Middle frontal gyrus (tissue), 1 donor: ENCODE results near the gene HNF4A.
"Not testable (repeated sequence)": the region's sequence is repeated elsewhere in the genome, so short reads cannot be mapped to it uniquely, and the experiment has no call there.

ENCODE experiments used
- DNase-seq: peaks from one replicate; pipeline ENCODE4 v3.0.0-alpha.2; 2015; ENCODE audit warnings: low spot score; ENCODE audit errors: extremely low spot score

HNF4A gene

DNA sequence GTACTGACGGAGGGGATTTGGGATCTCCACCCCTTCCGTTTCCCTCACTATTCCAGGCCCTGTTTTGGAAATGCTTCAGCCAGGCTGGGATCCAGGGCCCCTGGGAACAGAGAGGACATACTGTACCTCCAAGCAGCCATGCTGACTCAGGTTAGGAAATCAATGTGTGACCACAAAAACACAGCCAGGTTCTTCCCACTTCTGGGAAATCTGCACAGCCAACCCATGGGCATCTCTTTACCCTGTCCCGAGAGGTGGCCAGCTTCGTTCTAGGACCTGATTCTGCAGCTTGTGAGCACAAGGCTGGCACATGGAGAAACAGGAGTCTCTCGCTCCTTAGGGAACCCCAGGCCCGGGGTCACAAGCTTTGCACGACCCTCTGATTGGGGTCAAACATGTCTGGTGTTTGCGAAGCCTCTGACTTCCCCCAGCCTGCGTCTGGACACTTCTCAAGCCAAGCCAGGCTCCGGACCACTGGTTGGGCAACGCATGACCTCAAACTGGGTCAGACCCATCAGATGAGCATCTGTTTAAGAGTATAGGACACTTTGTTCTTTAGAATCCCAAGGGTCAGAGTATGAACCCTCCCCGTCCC lies 111.9 kb downstream of the HNF4A start:
- DNase-seq, result no peak

DNA sequence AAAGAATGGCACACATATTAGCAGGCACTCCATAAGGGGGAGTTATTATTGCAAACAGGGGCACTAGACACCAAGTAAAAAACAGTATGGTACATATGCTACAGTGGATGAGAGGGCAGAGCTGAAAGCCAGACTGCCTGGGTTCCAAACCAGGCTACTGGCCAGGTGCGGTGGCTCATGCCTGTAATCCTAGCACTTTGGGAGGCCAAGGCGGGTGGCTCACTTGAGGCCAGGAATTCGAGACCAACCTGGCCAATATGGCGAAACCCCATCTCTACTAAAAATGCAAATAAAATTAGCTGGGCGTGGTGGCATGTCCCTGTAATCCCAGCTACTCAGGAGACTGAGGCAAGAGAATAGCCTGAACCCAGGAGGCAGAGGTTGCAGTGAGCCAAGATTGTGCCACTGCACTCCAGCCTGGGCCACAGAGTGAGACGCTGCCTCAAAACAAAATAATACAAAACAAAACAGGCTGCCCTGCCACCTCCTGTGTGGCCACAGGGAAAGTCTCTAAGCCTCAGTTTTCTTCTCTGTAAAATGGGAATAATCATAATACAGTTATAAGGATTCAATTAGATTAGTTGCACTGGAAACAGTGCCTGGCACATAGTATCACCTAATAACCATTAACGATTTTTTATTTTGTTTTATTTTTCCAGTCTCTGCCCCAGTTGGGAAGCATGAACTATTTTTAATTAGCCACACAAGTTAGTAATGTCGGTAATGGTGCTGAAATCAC lies 112.7 kb downstream of the HNF4A start:
- DNase-seq, result no peak

DNA sequence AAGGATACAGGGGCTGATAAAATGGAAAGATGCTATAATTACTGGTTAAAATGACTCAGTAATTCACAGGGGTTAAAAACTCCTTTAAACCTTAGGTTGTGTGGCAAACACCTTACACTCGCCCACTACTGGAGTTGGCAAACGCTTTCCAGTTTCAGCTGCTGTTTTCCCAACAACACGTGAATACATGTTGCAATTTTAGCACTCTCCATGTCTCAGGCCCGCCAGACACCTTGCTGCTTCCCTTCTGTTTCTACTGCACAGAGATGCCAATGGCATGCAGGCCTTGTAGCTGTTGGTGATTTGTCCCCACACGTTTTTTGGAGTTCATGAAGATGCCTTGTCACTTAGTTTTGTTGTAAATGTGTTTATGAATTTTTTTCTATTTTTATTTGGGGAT lies 114.8 kb downstream of the HNF4A start:
- DNase-seq, result no peak

DNA sequence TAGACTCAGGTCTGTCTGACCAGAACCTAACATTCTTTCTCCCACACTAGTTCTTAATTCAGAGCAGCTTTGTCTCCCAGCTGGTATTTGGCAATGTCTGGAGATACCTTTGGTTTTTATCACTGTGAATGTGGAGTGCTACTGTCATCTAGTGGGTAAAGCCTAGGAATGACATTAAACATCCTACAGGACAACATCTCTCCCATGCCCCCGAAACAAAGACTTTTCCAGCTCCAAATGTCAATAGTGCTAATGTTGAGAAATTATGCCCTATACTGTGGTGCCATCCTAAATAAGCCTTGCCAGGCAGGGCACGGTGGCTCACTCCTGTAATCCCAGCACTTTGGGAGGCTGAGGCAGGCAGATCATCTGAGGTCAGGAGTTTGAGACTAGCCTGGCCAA lies 116.0 kb downstream of the HNF4A start:
- DNase-seq, result no peak

DNA sequence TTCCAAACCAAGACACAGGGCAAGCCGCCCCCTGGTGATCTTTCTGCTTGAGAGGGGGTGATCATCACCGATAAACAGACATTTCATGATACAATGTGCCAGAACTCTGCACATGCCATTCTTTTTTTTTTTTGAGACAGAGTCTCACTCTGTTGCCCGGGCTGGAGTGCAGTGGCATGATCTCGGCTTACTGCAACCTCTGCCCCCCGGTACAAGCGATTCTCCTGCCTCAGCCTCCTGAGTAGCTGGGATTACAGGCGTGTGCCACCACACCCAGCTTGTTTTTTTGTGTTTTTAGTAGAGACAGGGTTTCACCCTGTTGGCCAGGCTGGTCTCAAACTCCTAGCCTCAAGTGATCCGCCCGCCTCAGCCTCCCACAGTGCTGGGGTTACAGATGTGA lies 116.8 kb downstream of the HNF4A start:
- not testable (repeated sequence) for DNase-seq

DNA sequence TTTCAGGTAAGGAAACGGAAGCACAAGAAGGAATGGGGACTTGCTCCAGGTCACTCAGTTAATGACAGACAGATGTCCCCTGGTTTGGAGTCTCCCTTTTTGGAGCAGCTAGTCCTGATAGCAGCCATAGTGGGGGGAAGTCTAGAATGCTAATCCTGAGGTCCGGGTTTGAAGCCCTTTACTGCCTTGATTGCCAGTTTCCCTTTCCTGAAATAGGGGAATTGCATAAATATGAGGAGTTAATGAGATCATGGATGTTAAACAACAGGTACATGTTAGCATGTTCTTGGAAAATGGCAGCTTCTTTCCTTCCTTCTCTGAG lies 119.8 kb downstream of the HNF4A start:
- DNase-seq, result no peak

DNA sequence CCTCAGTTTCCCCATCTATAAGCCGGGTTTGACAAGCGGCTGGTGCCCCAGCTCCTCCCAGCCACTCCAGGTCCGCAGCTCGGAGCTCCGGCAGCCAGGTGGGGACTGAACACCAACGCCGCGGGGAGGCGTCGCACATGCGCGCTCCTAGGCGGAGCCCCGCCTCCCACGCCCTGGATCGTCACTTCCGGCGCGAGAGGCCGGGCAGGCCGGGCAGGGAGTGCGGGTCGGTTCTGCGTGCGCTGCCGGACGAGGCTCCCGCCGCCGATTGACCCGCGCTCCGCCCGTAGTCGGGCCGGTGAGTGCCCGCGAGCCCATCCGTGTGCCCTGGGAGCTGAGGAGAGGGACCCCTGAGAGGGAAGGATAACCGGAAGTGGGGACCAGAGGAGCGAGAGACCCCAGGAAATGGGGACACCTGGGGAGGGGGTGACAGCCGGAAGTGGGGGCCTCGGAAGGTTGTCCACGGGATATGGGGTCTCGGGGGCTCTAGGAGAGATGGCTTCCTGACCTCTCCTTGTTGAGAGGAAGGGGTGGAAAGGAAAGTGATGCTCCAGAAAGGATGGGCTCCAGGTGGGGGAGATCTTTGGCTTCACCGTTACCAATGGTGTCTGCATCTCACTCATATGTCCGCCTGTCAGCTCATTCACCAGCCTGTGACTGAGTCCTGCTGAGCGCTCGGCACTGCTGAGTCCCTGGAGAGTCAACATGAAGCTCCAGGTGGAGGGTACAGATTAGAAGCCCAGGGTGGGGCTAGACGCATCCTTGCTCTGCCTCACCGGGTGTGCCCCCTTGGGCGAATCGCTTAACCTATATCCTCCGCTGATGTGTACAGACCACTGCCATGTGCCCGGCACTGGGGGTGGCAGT lies 120.4 kb downstream of the HNF4A start, which contains the start of gene TTPAL:
Gene TTPAL, plus strand, starts transcription at position 181 of the 867 bp plus-strand sequence. CDS start 4,126 bp downstream, outside the sequence.
- DNase-seq, result peak; percentile 83

DNA sequence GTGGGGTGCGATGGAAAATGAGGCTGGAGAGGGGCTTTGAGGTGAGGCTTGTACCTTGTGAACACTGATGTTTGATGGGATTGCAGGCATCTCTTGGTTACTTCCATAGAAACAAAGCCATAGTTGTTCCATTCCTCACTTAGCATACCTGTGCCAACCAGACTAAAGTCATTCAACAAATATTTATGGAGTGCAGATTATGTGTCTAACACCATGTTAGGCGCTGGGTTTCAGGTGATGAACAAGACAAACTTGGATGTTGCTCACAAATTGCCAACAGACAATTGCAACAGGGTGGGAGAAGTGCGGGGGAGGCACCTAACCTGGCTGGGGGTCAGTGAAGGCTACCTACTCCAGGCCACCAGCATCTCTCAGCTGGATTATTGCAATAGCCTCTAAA lies 121.7 kb downstream of the HNF4A start:
- no peak for DNase-seq

DNA sequence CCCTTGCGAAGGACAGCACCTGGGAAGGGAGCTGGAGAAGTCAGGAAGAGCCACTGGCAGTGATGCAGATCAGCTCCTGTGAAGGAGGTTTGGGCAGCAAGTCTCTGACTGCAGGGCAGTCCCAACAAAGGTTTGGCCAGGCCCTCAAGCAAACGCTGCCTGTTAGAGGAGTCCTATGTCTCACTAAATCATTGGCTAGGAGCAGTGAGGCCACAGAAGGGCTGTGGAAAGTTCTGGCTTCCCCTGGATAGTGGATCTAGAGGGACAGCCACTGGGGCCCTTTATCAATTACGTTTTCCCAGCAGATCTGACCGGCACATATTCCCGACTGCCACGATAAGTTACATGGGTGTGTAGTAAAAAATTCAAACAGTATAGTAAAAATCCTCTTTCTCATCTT lies 122.7 kb downstream of the HNF4A start:
- DNase-seq, result no peak

DNA sequence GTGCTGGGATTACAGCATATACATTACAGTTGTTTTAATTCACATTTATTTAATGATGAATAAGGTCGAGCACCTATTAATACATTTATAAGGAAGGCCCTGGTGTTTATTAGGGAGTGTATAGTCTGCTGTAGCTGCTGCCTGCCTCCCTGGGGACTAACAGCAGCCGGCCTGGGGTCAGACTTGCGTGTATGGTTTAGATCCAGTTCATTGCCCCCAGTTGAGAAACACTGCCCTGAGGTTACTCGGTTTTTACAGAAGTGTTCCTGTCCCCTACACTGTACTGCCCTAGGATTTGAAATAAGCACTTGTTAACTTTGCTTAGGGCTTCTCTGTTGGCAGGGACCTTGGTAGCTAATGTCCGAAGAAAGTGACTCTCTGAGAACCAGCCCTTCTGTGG lies 124.1 kb downstream of the HNF4A start:
- no peak for DNase-seq

DNA sequence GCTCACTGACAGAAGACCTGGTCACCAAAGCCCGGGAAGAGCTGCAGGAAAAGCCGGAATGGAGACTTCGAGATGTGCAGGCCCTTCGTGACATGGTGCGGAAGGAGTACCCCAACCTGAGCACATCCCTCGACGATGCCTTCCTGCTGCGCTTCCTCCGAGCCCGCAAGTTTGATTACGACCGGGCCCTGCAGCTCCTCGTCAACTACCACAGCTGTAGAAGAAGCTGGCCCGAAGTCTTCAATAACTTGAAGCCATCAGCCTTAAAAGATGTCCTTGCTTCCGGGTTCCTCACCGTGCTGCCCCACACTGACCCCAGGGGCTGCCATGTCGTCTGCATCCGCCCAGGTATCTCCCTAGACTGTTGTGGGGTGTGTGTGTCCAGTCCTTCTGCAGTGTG lies 124.6 kb downstream of the HNF4A start:
- DNase-seq, result no peak

DNA sequence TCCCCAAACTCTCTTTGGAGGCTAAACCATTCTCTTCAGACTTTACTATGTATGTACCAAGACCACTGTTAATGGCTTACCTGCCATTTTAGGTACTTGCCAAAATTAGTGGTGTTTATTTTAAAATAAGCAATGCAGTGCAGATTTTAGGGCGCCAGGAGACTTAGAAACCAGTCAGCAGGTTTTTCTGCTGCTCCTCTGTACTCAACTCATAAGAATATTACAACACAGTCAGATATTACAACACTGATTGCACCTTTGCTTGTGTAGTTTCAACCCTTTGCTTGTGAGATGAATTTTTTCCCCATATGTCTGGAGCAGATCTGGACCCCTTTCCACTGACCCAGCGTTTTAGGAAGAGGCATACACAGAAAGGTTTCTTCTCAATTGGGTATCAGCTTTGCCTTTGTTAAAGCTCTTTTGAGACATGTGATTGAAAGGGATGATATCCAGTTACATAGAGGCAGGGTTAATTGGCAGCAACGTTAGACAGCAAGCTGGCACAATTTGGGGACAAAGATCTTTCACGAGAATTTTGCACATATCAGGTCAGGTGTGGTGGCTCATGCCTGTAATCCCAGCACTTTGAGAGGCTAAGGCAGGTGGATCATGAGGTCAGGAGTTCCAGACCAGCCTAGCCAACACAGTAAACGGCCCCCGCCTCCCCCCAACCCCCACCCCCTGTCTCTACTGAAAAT lies 126.4 kb downstream of the HNF4A start:
- no peak for DNase-seq

DNA sequence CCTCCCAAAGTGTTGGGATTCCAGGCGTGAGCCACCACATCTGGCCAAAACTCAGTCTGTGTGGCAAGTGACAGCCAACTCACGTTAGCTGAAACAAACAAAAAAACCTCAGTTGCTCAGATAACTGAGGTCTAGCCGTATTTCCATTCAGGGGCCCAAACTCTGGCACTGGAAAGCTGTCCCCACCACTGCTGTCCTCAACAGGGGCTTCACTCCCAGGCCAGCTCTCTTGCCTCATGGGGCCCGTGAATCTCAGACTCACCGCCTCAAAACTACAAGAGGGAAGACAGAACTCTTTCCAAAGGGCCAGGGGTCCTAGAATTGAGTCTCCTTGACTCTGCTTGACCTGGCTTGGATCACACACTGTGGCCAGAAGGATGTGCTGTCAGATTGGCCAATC lies 127.6 kb downstream of the HNF4A start:
- no peak for DNase-seq
